ENCODE results near the gene CTDSP2.
"Not testable (repeated sequence)": the region's sequence is repeated elsewhere in the genome, so short reads cannot be mapped to it uniquely, and the experiment has no call there.

Gene CTDSP2

GRCh38 chr12:57852620-57853500 is 6.3 kb upstream of the CTDSP2 start:
- Histone ChIP-seq H3K4me1 (ENCODE audit: control insufficient read depth in 2 of 2, insufficient read depth in 2 of 2, low read length in 2 of 2) (peaks cover 0 to 2% of the 10 kb centered on the region in 2 donors), H3K27ac (ENCODE audit: low read depth in 2 of 2, low read length in 2 of 2) (peak overlapping the region; percentile 52 to 57)

GRCh38 chr12:57852200-57852599 is 5.7 kb upstream of the CTDSP2 start:
- Histone ChIP-seq H3K36me3 (ENCODE audit: control insufficient read depth in 2 of 2, insufficient read depth in 2 of 2, low read length in 2 of 2) (no peaks in the 10 kb centered on the region), H3K9ac (ENCODE audit: low read depth in 1 of 2, low read length in 2 of 2) (peak overlapping the region in 1 of 2 donors; percentile 15), H3K4me1 (ENCODE audit: control insufficient read depth in 2 of 2, insufficient read depth in 2 of 2, low read length in 2 of 2) (peaks cover 0 to 2% of the 10 kb centered on the region in 2 donors), H3K4me3 (ENCODE audit: low read length in 2 of 2) (no peak overlapping the region), H3K9me3 (ENCODE audit: control insufficient read depth in 2 of 2, low read length in 2 of 2) (no peaks in the 10 kb centered on the region), H3K27me3 (ENCODE audit: control insufficient read depth in 2 of 2, insufficient read depth in 2 of 2, low read length in 2 of 2) (no peaks in the 10 kb centered on the region), H3K27ac (ENCODE audit: low read depth in 2 of 2, low read length in 2 of 2) (peak overlapping the region; percentile 52 to 57)

More at GRCh38 chr12:57852620-57853500, 6.3 kb upstream of the CTDSP2 start:
- Histone ChIP-seq H3K4me3 (ENCODE audit: low read length in 2 of 2) (no peak overlapping the region), H3K9me3 (ENCODE audit: control insufficient read depth in 2 of 2, low read length in 2 of 2) (no peaks in the 10 kb centered on the region), H3K36me3 (ENCODE audit: control insufficient read depth in 2 of 2, insufficient read depth in 2 of 2, low read length in 2 of 2) (no peaks in the 10 kb centered on the region), H3K9ac (ENCODE audit: low read depth in 1 of 2, low read length in 2 of 2) (peak overlapping the region in 1 of 2 donors; percentile 15), H3K27me3 (ENCODE audit: control insufficient read depth in 2 of 2, insufficient read depth in 2 of 2, low read length in 2 of 2) (no peaks in the 10 kb centered on the region)

GRCh38 chr12:57851552-57851951 is 5.0 kb upstream of the CTDSP2 start:
- H3K9ac ChIP-seq (ENCODE audit: low read depth in 1 of 2, low read length in 2 of 2) = no peak overlapping the region
- H3K27me3 ChIP-seq (ENCODE audit: control insufficient read depth in 2 of 2, insufficient read depth in 2 of 2, low read length in 2 of 2) = no peaks in the 10 kb centered on the region

GRCh38 chr12:57850854-57851430 is 4.4 kb upstream of the CTDSP2 start:
- no peak overlapping the region for H3K9ac ChIP-seq (ENCODE audit: low read depth in 1 of 2, low read length in 2 of 2)
- no peaks in the 10 kb centered on the region for H3K27me3 ChIP-seq (ENCODE audit: control insufficient read depth in 2 of 2, insufficient read depth in 2 of 2, low read length in 2 of 2)
- no peak overlapping the region for H3K27ac ChIP-seq (ENCODE audit: low read depth in 2 of 2, low read length in 2 of 2)
- H3K4me1 ChIP-seq (ENCODE audit: control insufficient read depth in 2 of 2, insufficient read depth in 2 of 2, low read length in 2 of 2) = peaks cover 0 to 2% of the 10 kb centered on the region in 2 donors
- H3K4me3 ChIP-seq (ENCODE audit: low read length in 2 of 2) = no peak overlapping the region
- no peaks in the 10 kb centered on the region for H3K9me3 ChIP-seq (ENCODE audit: control insufficient read depth in 2 of 2, low read length in 2 of 2)
- H3K36me3 ChIP-seq (ENCODE audit: control insufficient read depth in 2 of 2, insufficient read depth in 2 of 2, low read length in 2 of 2) = no peaks in the 10 kb centered on the region

More at GRCh38 chr12:57851552-57851951, 5.0 kb upstream of the CTDSP2 start:
- no peaks in the 10 kb centered on the region for H3K36me3 ChIP-seq (ENCODE audit: control insufficient read depth in 2 of 2, insufficient read depth in 2 of 2, low read length in 2 of 2)
- no peaks in the 10 kb centered on the region for H3K9me3 ChIP-seq (ENCODE audit: control insufficient read depth in 2 of 2, low read length in 2 of 2)
- peaks cover 0 to 2% of the 10 kb centered on the region in 2 donors for H3K4me1 ChIP-seq (ENCODE audit: control insufficient read depth in 2 of 2, insufficient read depth in 2 of 2, low read length in 2 of 2)
- H3K27ac ChIP-seq (ENCODE audit: low read depth in 2 of 2, low read length in 2 of 2) = peak overlapping the region in 1 of 2 donors; percentile 52
- no peak overlapping the region for H3K4me3 ChIP-seq (ENCODE audit: low read length in 2 of 2)

GRCh38 chr12:57849447-57849846 is 2.9 kb upstream of the CTDSP2 start:
- H3K36me3 ChIP-seq (ENCODE audit: control insufficient read depth in 2 of 2, insufficient read depth in 2 of 2, low read length in 2 of 2); H3K27me3 ChIP-seq (ENCODE audit: control insufficient read depth in 2 of 2, insufficient read depth in 2 of 2, low read length in 2 of 2); H3K9me3 ChIP-seq (ENCODE audit: control insufficient read depth in 2 of 2, low read length in 2 of 2); H3K27ac ChIP-seq (ENCODE audit: low read depth in 2 of 2, low read length in 2 of 2); H3K4me3 ChIP-seq (ENCODE audit: low read length in 2 of 2); H3K9ac ChIP-seq (ENCODE audit: low read depth in 1 of 2, low read length in 2 of 2); H3K4me1 ChIP-seq (ENCODE audit: control insufficient read depth in 2 of 2, insufficient read depth in 2 of 2, low read length in 2 of 2): not testable (repeated sequence)

GRCh38 chr12:57849035-57849434 is 2.5 kb upstream of the CTDSP2 start:
- H3K9me3 ChIP-seq (ENCODE audit: control insufficient read depth in 2 of 2, low read length in 2 of 2) = no peaks in the 10 kb centered on the region
- no peak overlapping the region for H3K9ac ChIP-seq (ENCODE audit: low read depth in 1 of 2, low read length in 2 of 2)
- no peak overlapping the region for H3K4me3 ChIP-seq (ENCODE audit: low read length in 2 of 2)
- peaks cover 8 to 9% of the 10 kb centered on the region in 2 donors for H3K4me1 ChIP-seq (ENCODE audit: control insufficient read depth in 2 of 2, insufficient read depth in 2 of 2, low read length in 2 of 2)
- no peaks in the 10 kb centered on the region for H3K27me3 ChIP-seq (ENCODE audit: control insufficient read depth in 2 of 2, insufficient read depth in 2 of 2, low read length in 2 of 2)
- H3K36me3 ChIP-seq (ENCODE audit: control insufficient read depth in 2 of 2, insufficient read depth in 2 of 2, low read length in 2 of 2) = no peaks in the 10 kb centered on the region
- H3K27ac ChIP-seq (ENCODE audit: low read depth in 2 of 2, low read length in 2 of 2) = no peak overlapping the region

- Histone ChIP-seq H3K4me3 (ENCODE audit: low read length in 2 of 2) (no peak overlapping the region), H3K27ac (ENCODE audit: low read depth in 2 of 2, low read length in 2 of 2) (no peak overlapping the region), H3K9ac (ENCODE audit: low read depth in 1 of 2, low read length in 2 of 2) (no peak overlapping the region), H3K9me3 (ENCODE audit: control insufficient read depth in 2 of 2, low read length in 2 of 2) (no peaks in the 10 kb centered on the region), H3K36me3 (ENCODE audit: control insufficient read depth in 2 of 2, insufficient read depth in 2 of 2, low read length in 2 of 2) (peaks cover 0 to 1% of the 10 kb centered on the region in 2 donors), H3K4me1 (ENCODE audit: control insufficient read depth in 2 of 2, insufficient read depth in 2 of 2, low read length in 2 of 2) (peaks cover 15 to 17% of the 10 kb centered on the region in 2 donors), H3K27me3 (ENCODE audit: control insufficient read depth in 2 of 2, insufficient read depth in 2 of 2, low read length in 2 of 2) (no peaks in the 10 kb centered on the region)
Observed at GRCh38 chr12:57848208-57848607, 1.7 kb upstream of the CTDSP2 start.

- Histone ChIP-seq H3K9ac (ENCODE audit: low read depth in 1 of 2, low read length in 2 of 2) (peak overlapping the region; percentile 98 to 99), H3K27ac (ENCODE audit: low read depth in 2 of 2, low read length in 2 of 2) (peak overlapping the region; percentile 97 to 98), H3K9me3 (ENCODE audit: control insufficient read depth in 2 of 2, low read length in 2 of 2) (no peaks in the 10 kb centered on the region), H3K4me1 (ENCODE audit: control insufficient read depth in 2 of 2, insufficient read depth in 2 of 2, low read length in 2 of 2) (peaks cover 34 to 35% of the 10 kb centered on the region in 2 donors), H3K4me3 (ENCODE audit: low read length in 2 of 2) (peak overlapping the region; percentile 90 to 96), H3K36me3 (ENCODE audit: control insufficient read depth in 2 of 2, insufficient read depth in 2 of 2, low read length in 2 of 2) (peaks cover 0 to 3% of the 10 kb centered on the region in 2 donors), H3K27me3 (ENCODE audit: control insufficient read depth in 2 of 2, insufficient read depth in 2 of 2, low read length in 2 of 2) (no peaks in the 10 kb centered on the region)
Observed at GRCh38 chr12:57846285-57846576, 298 bp downstream of the CTDSP2 start.

- no peaks in the 10 kb centered on the region for H3K9me3 ChIP-seq (ENCODE audit: control insufficient read depth in 2 of 2, low read length in 2 of 2)
- peak overlapping the region; percentile 98 to 99 for H3K9ac ChIP-seq (ENCODE audit: low read depth in 1 of 2, low read length in 2 of 2)
- H3K4me1 ChIP-seq (ENCODE audit: control insufficient read depth in 2 of 2, insufficient read depth in 2 of 2, low read length in 2 of 2) = peaks cover 39 to 40% of the 10 kb centered on the region in 2 donors
- peaks cover 0 to 3% of the 10 kb centered on the region in 2 donors for H3K36me3 ChIP-seq (ENCODE audit: control insufficient read depth in 2 of 2, insufficient read depth in 2 of 2, low read length in 2 of 2)
- no peaks in the 10 kb centered on the region for H3K27me3 ChIP-seq (ENCODE audit: control insufficient read depth in 2 of 2, insufficient read depth in 2 of 2, low read length in 2 of 2)
- peak overlapping the region; percentile 90 to 96 for H3K4me3 ChIP-seq (ENCODE audit: low read length in 2 of 2)
- peak overlapping the region; percentile 97 to 98 for H3K27ac ChIP-seq (ENCODE audit: low read depth in 2 of 2, low read length in 2 of 2)
Observed at GRCh38 chr12:57845478-57846284, 848 bp downstream of the CTDSP2 start.

All from mucosa of rectum (tissue), 2 donors.